HepG2 (cell line): ENCODE measurements around the gene PPOX. TPM values are rescaled to one million over a fixed set of nuclear protein-coding genes. Genes with fewer than 3 reads are reported as not detected.

Source experiments
- MBNL3 ChIP-seq: fragments of 250-450 bp; sonication (Bioruptor Pico); conservative IDR thresholded peaks from 2 replicates; pipeline ENCODE4 v1.8.0; 2022; ENCODE audit warnings: mild to moderate bottlenecking, inconsistent platforms
- NFATC3 ChIP-seq: sonication (generic); formaldehyde crosslinking; IDR thresholded peaks from 2 replicates; pipeline ENCODE4 v1.5.1; 2020; ENCODE audit warnings: mild to moderate bottlenecking, missing genetic modification reagents
- NR3C1 ChIP-seq: sonication (generic); formaldehyde crosslinking; IDR thresholded peaks from 2 replicates; pipeline ENCODE4 v1.4.0; 2020; ENCODE audit warnings: missing genetic modification reagents
- RFX1 ChIP-seq: fragments of 450-650 bp; IDR thresholded peaks from 2 replicates; pipeline ENCODE4 v1.6.1; 2017
- ZFP90 ChIP-seq: sonication (generic); formaldehyde crosslinking; IDR thresholded peaks from 2 replicates; pipeline ENCODE4 v1.8.0; 2022; ENCODE audit warnings: missing genetic modification reagents, mild to moderate bottlenecking, inconsistent platforms, borderline replicate concordance
- polyA plus RNA-seq, 8 experiments: library from polyadenylated mRNA; depleted of rRNA in 3 of 8; stranded (reverse) in 7 of 8; unstranded in 1 of 8; fragments of >200 nt; fragmentation: Illumina TruSeq in 4 of 8; extraction: Trizol in 4 of 8; gene quantifications; 2 replicates each; pipeline versions ENCODE4 v1.2.1 to v1.2.3, GENCODE V29; 2011 to 2016; ENCODE audit warnings: low read depth in 4 of 8, missing spikeins in 1 of 8, mixed read lengths in 1 of 8; ENCODE audit not compliant: insufficient read depth in 1 of 8
- total RNA-seq, 5 experiments: library from RNA; depleted of rRNA; stranded (reverse); fragments of >200 nt; fragmentation: Illumina TruSeq; extraction: Trizol; gene quantifications; 2 replicates each; pipeline ENCODE4 v1.2.3, GENCODE V29; 2016; ENCODE audit warnings: low read depth in 1 of 5
- TF ChIP-seq, protein P1 (sequence below): sonication (generic); formaldehyde crosslinking; IDR thresholded peaks from 2 replicates; pipeline ENCODE4 v1.4.0; 2020; ENCODE audit warnings: missing genetic modification reagents

PPOX gene
- total and polyA plus RNA-seq, 2 of the 13 experiments (the other 11 are each of a cell fraction or from before 2014, with no cell fraction given): 15.5 to 27.7 TPM

DNA sequence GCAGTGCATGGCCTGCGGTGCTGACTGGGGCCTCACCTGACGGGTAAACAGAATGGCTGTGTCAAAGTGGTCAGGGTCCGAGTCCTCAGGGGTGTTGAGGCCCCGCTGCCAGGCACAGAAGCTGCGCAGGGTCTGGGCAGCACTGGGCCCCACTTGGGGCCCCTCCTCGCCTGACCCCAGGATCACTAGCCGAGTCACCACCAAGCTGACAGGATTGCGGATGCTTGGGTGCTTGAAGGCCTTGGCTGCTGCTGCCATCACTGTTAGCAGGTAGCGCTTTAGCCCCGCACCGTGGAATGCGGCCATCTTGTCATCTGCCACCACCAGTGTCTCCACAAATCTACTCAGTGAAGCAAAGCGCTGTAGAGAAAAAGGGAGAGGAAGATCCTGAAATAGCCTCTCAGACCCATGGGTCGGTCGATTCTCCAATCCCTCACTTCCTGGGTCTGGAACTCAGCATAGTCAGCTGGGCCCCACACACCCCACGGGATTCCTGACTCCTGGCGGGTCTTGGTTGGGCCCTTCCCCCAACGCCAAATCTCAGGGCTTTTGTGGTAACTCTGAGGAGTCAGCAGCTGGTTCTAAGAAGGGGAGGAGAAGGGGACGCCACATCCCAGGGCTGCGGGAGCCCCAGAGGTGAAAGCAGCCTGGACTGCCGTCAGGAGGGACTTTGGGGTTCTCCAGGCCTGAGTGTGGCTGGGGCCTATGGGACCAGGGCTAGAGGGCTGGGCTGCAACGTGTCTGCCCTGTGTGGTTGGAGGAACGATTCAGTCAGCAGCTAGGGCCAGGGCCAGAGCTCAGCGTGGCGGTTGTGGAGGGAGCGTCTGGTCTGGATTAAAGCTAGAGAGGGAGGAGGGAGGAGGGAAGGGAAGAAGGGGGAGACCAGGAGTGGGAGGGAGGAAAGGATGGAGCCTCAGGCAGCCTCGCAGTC, 30.6 kb downstream of the PPOX start (continued):
- TF ChIP-seq, protein P1, sequence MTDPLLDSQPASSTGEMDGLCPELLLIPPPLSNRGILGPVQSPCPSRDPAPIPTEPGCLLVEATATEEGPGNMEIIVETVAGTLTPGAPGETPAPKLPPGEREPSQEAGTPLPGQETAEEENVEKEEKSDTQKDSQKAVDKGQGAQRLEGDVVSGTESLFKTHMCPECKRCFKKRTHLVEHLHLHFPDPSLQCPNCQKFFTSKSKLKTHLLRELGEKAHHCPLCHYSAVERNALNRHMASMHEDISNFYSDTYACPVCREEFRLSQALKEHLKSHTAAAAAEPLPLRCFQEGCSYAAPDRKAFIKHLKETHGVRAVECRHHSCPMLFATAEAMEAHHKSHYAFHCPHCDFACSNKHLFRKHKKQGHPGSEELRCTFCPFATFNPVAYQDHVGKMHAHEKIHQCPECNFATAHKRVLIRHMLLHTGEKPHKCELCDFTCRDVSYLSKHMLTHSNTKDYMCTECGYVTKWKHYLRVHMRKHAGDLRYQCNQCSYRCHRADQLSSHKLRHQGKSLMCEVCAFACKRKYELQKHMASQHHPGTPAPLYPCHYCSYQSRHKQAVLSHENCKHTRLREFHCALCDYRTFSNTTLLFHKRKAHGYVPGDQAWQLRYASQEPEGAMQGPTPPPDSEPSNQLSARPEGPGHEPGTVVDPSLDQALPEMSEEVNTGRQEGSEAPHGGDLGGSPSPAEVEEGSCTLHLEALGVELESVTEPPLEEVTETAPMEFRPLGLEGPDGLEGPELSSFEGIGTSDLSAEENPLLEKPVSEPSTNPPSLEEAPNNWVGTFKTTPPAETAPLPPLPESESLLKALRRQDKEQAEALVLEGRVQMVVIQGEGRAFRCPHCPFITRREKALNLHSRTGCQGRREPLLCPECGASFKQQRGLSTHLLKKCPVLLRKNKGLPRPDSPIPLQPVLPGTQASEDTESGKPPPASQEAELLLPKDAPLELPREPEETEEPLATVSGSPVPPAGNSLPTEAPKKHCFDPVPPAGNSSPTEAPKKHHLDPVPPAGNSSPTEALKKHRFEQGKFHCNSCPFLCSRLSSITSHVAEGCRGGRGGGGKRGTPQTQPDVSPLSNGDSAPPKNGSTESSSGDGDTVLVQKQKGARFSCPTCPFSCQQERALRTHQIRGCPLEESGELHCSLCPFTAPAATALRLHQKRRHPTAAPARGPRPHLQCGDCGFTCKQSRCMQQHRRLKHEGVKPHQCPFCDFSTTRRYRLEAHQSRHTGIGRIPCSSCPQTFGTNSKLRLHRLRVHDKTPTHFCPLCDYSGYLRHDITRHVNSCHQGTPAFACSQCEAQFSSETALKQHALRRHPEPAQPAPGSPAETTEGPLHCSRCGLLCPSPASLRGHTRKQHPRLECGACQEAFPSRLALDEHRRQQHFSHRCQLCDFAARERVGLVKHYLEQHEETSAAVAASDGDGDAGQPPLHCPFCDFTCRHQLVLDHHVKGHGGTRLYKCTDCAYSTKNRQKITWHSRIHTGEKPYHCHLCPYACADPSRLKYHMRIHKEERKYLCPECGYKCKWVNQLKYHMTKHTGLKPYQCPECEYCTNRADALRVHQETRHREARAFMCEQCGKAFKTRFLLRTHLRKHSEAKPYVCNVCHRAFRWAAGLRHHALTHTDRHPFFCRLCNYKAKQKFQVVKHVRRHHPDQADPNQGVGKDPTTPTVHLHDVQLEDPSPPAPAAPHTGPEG (CRISPR knock-in tag): no peak
- no peak for TF ChIP-seq RFX1
- TF ChIP-seq MBNL3 (CRISPR knock-in tag): no peak
- TF ChIP-seq ZFP90 (CRISPR knock-in tag): no peak
- no peak for TF ChIP-seq NR3C1 (CRISPR knock-in tag)
- TF ChIP-seq NFATC3 (CRISPR knock-in tag): no peak
